GM20431 (cell line): ENCODE results near the gene RPL38.

Experiments used
- in situ Hi-C: fragments of 300-500 bp; cut with MseI, MboI; formaldehyde crosslinking; loops from one replicate; pipeline ENCODE4 v1.15.0; 2020; ENCODE audit warnings: low sequenced_read_pairs; ENCODE audit not compliant: unreplicated experiment

Gene RPL38

DNA sequence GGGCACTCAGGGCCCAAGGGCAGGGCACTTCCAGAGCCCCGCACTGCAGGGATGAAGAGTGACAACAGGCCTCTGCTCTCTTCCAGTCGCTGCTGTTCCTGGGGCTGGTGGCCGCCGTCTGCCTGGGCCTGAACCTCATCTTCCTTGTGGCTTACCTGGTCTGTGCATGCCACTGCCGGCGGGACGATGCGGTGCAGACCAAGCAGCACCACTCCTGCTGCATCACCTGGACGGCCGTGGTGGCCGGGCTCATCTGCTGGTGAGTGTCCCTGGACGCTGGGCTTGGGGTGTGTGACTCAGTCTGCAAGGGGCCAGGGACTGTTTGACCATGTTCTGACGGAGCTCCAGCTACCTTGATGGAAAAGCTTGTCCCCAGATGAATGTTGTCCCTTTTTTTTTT lies 18.9 kb downstream of the RPL38 start:
- in situ Hi-C loops = no loop called here

DNA sequence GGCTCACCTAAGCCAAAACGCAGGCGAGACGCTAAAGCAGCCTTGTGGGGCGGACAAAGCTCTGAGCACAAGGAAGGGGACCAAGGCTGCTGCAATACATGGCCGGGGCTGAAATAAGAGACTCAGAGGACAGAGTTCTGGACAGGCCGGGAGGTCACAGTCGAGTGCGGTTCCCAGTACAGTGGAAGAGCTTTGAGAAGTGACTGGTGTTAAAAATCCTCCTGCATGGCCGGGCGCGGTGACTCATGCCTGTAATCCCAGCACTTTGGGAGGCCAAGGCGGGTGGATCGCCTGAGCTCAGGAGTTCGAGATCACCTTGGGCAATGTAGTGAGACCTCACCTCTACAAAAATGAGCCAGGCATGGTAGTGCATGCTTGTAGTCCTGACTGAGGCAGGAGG lies 20.4 kb downstream of the RPL38 start:
- in situ Hi-C loops = no loop called here

DNA sequence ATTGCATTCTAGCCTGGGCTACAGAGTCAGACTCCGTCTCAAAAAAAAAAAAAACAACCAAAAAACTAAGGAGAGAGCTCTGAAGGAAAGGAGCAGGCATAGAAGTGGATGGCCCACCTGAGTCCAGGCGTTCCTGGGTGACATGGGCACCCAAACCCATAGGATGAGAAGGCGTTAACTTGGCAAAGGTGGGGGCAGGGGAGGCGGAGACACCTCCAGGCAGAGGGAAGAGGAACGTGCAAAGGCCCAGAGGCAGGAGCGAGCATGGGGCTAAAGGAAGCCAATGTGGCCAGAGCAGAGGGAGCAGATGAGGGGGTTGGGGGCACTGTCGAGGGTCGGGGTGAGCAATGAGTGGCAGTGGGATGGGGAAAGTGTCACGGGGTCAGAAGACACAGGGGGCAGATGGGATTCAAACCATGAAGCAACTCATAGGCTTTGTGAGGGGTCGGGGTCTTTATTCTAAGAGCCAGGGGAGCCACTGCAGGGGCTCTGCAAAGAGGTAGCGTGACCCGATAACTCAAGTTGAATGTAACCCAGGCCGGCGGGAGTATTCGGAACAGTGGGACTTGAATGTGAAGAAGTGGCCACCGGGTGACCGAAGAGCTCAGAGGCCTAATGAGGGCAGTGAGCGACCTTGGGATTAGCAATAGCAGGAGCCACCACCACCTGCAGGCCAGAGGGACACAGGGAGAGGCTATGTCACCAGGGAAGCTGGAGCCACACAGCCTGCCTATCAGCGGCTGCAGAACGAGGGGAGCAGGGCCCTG lies 21.7 kb downstream of the RPL38 start:
- in situ Hi-C loops = no loop called here

DNA sequence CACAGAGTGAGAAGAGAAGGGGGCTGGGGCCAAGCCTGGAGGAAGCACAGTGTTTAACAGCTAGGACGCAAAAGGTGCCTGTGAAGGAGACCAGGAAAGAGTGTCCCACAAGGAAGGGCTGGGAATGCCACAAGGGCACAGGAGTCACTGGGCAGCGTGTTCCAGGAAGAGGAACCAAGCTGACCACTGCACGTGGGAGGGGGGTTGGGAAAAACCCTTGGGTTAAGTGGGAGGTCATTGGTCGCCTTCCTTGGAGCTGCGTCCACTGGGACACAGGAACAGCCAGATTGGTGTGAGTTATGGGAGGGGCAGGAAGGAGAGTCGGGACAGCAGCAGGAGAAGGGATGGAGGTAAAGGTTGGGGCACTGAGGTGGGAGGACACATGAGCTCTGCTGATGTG lies 22.8 kb downstream of the RPL38 start:
- in situ Hi-C loops = no loop called here

DNA sequence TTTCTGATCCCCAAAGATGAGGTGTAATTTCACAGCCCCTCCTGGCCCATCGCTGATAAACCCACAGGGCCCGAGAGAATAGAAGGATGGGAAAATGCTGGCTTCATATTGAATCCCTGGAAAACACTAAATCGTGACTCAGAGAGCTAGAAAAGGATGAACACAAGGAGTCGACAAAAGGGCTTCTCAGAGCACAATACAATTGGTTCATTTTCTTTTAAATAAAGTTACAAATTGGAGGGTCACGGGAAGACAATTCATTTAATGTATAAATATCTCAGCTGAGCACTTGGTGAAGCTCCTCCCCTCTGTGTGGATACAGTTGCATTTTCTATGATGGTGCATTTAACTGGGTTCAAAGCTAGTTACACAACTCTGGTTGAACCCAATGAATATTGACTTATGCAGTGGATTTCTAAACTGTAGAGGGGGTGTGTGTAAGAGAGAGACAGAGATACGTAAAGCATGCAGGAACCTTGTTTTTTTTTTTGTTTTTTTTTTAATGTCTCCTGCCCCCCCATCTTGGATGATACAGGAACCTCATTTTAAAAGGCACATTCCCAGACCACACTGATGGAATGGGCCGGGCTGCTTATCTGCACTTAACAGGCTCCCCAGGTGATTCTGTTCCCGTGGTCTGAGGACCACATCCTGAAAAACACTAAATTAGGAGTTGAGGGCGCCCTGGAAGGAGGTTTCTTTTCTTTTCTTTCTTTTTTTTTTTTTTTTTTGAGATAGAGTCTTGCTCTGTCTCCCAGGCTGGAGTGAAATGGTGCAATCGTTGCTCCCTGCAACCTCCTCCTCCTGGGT lies 24.0 kb downstream of the RPL38 start:
- in situ Hi-C loops = no loop called here

DNA sequence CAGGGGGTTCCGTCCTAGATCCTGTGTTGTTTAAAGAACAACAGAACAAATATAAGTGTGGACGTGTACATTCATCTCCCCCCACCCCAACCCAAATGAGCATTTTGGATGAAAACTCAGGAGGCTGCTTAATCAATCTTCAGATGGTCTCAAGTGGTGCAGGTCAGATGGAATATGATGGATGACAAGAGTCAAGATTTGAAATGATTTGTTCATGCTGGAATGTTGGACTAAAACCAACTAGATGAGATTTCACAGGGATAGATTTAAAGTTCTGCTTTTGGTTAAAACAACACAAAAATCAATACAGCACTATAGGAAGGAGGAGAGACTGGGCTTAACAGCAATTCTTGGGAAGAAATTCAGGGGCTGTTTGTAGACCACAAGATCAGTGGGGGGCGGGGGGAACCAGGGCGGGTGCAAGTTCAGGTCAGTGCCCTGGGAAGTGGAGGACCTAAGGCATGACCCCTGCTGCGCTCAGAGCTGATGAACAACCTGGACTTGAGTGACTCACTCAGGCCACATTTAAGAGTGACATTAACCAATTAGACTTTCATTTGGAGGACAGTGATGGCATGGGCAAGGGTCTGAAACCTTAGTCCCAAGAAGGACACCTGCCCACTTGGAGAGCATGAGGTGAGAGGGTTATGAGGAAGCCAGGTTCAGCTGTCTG lies 25.0 kb downstream of the RPL38 start:
- in situ Hi-C loops = no loop called here

DNA sequence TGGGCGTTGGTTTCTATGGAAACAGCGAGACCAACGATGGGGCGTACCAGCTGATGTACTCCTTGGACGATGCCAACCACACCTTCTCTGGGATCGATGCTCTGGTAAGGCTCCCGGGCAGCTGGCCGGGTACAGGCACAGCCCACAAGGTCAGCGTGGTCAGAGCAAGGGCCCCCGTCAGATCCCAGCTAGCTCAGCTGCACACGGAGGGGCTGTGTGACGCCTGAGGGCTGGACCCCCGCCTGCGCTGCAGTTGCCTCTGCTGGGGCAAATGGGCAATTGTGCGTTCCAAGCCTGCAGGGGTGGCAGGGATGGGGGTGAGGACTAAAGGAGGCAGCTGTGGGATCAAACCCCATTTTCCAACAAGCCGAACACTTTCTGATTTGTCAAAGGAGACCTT lies 27.4 kb downstream of the RPL38 start:
- in situ Hi-C loops = no loop called here

DNA sequence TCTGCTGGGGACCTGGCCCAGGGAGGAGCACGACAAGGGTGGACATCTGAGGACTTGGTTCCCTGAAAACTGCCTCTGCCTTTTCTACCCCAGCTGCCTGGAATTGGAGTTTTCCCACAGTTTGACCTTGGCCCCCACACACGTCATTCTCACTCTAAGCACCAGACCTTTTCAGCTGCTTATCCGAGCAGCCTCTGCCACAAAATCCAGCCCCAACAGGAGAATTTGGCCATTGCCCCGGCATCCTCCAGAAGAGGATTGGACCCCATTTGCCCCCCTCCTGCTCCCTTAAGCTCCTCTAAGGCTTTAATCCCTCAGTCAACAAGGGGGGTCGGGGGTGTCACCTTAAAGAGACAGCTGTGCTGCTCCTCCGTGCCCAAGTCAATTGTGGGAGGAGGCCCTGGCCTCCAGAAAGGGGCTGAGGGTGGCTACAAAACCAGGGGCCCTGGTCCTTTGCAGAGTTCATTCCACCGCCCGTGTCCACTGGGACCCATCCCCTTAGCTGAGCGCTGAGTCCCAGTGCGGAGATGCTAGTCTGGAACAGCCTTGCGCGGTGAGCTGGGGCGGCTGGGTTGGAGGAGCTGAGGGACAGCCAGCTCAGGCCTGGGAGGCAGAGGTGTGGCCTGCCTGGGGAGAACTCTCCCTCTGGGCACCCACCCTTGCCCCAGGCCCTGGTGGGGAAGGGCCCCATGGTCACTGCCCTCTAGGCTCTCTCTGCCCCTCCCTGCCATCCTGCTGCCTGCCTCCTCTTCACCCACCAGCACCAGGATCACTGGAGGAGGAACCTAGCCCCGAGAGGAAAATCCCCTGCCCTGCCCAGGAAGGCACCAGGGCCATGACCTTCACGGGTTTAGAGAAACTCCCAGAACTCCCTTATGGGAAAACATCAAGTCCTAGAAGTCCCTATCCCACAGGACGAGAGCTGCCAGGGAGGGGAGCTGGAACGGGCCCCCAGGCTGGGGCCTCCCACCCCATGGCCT lies 28.7 kb downstream of the RPL38 start:
- in situ Hi-C loops = no loop called here

DNA sequence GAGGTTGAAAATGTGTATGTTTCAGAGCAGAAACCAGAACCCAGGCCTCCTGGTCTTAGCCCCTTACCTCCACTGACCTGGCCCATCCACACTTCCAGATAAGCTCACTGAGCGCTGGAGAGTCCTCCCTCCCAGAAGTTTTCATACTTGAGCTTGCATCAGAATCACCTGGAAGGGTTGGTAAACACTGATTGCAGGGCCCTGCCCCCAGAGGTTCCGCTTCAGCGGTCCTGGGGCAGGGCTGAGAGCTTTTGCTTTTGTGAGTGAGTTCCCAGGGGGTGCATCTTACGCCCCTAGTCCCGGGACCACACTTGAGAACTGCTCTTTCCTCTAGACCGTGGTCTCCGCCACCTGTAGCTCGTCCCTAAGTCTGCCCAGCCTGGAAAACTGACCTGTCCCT lies 30.5 kb downstream of the RPL38 start:
- in situ Hi-C loops = no loop called here

DNA sequence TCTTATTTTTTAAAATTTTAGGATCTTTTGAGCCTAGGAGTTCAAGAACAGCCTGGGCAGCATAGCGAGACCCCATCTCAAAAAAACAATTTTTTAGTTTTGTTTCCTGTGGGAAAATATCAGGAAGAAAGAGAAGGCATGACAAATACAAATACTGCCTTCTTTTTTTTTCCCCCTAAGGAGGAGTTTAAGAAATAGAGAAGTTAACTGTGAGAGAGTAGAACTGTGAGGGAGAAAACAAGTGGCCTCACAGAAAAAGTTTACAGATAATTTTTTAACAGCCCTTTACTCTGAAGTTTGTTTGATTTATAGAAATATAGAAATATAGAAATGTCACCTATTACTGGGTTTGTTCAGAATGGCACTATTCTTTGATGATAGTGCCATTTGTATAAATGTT lies 31.0 kb downstream of the RPL38 start:
- in situ Hi-C loops = no loop called here

DNA sequence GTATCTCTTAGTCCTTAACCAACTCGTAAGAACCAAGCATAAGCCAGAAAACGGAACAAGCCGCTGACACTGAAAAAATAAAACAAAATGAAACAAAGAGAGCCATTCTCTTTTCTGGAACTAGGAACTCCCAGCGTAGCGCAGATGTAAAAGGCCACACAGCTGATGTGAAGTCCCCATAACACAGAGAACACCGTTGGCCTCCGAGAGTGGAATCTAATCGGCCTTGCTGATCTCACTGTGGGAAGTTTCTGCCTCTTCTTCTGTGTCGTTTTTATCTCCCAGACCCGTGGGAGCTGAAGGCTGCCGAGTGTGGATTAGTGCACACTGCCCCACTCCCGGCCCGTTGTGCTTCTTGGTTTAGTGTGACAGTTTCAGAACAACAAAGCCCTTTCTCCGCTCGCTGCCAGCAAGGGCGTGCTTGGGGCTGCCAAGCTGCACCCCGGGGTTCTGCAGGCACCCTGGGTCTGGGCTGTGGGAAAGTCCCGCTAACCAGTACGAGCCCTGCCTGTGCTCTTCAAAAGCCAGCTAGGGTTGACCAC lies 31.6 kb downstream of the RPL38 start:
- in situ Hi-C loops = no loop called here

DNA sequence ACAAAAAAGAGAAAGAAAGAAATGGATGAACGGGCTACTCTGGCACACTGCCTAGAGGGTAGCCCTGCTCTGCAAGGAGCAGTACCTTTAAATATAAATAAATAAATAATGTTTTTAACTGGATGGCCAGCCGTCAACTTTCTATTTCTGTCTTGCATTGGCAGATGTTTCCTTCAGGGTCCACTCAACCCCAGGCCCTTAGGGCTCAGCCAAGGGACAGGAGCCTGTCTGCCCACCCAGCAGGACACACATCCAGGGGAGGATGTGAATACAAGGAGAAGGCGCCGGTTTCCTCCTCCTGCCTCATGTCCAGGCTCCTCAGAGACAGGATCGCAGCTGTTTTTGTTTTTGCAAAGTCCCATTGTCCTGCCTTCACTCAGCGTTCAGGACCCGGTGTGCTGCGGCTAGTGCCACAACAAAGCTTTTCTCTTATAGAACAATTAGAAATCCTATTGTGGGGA lies 32.5 kb downstream of the RPL38 start:
- in situ Hi-C loops = no loop called here

DNA sequence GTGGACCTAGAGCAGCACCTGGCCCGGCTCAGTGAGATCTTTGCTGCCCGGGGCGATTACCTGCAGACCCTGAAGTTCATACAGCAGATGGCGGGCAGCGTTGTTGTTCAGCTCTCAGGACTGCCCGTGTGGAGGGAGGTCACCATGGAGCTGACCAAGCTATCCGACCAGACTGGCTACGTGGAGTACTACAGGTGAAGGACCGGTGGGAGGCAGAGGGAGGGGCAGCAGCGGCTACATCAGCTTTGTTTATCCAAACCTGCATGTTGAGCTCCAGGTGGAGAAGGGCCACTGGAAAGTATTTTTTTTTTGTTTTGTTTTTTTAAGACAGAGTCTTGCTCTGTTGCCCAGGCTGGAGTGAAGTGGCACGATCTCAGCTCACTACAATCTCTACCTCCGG lies 33.8 kb downstream of the RPL38 start:
- in situ Hi-C loops = no loop called here

DNA sequence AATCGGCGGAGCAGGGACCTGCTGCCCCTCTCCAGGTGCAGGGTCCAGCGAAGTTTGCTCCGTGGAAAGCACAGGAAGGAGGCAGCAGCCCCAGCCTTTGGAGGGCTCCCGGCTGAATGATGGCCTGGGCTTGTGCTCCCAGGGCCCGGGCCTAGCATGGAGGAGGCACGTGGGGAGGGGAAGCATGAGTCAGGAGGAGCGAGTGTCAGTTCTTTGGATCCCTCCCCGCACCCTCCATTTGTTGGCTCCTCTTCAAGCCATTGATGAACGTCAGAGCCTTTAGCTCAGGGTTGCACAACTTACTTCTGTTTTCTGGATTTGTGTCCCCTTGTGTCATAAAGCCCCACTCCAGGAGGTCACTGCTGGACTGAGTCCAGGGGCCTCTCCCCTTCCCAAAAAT lies 35.7 kb downstream of the RPL38 start:
- in situ Hi-C loops = no loop called here

DNA sequence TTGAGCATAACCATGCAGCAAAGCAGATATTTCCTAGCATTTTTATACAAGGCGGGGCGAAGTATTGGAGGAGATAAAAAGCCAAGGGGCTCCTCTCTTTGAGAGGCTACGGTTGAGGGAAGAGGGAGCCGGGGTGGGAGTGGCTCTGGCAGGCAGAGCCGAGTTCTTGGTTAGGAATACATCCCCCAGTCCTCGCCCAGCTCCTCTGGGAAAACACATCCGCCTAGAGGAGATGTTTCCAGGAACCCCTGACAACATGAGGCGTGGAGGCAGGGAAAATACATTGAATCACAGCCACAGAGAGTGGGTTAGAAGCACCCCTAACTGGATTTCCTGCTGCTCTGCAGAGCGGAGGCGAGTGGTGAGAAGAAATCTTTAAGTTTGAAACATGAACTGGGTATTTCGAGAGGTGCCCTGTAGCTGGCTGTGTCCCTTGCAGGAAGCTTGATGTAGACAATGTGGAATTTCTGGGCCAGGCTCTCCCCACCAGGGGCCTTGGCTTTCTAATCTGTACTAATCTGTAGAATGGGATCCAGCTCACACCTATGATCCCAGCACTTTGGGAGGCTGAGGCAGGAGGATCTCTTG lies 37.2 kb downstream of the RPL38 start:
- in situ Hi-C loops = no loop called here

DNA sequence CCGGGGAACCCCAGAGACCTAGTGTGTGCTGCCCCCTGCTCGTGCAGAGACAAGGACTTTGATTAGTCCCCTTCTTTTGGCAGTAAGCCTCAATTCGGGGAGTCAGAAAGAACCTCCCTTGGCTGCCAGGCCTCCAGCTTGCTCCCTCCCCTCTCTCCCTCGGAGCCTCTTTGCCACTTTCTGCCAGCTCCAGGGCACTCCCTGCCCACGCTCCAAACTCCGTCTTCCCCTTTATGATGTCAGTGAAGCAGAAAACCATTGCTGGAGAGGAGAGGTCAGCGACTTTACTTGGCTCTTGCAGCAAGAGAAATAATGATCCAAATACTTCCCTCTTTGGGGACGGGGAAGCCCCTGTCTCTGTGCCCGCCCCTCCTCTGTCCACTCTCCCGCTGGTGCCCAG lies 38.0 kb downstream of the RPL38 start:
- in situ Hi-C loops = no loop called here

DNA sequence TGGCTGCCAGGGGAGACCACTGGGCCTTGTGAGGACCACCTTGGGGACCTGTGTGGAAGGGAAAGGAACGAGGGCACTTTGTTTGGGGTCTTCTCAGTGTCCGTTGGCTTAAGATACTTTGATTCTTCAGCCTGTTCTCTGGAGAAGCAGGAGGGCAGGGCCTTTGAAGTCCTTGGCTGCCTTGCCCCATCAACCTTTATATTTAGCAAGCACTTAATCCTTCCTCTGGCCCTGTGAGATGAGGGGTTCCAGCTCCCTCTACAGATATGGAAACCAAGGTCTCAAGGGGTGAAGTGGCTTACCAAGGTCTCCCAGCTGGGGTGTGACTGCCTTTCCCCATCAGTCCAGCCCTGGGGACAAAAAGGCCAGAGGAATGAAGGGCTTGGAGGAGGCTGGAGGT lies 38.4 kb downstream of the RPL38 start:
- in situ Hi-C loops = no loop called here

DNA sequence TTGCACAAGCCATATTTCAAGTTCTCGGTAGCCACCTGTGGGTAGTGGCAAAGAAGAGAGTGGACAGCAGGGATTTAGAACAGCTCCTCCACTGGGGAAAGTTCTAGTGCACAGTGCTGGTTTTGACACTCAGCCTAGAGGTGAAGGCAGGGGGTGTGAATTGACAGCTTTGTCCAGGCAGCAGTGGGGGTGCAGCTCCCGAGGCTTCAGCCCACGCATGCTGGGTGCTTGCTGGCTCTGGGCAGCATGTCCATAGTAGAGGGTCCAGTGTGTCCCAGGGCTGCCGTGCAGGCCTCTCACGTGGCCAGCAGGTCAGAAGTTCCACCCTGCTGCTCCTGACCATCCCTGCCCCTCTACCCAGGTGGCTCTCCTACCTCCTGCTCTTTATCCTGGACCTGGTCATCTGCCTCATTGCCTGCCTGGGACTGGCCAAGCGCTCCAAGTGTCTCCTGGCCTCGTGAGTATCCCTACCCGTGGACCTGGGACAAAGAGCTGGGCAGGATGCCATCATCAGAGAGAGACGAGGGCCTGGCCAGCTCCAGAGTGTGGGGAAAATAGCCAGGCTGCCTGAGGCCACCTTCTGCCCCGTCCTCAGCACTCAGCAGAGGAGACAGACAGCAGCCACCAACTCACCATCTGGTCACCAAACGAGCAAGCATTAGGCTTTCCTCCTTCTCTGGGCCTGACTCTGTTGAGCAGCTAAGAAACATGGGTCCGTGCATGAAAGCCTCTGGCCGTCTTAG lies 39.7 kb downstream of the RPL38 start:
- in situ Hi-C loops = no loop called here

DNA sequence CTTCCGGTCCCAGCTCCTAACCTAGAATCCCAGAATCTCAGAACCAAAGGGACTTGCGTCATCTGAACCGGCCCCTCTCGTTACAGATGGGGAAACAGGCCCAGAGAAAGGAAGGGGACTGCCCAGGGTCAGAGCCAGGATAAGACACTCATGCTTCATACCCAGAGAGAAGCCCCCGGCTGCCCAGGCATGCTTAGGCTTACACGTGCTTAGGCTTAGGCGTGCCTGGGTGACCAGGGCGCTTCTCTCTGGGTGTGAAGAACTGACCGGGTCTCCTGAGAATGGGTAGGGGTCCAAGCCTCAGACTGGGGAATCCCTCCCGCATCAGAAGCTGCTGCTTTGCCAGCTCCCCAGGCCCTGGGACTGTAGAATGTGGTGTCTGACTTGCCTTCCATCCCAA lies 40.6 kb downstream of the RPL38 start:
- in situ Hi-C loops = no loop called here
